Measurements from ENCODE around the gene ART4.

ART4 gene

DNA sequence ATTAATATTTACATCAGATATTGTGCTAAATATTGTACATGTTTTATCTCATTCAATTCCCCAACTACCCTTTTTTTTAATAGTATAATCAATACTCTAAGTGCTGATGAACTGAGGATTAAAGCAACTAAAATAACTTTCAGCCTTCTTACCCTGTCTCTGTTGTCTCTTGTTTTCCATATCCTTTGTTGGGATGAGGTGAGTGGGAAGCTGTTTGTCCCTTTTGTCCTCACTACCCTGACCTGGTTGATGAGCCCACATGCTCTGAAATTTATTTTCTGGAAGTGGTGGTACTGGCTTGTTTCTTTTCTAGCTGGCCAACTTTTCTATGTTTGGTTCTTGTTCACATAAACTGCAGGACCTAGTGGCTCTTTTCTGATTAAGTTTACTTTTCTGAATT lies 9.6 kb upstream of the ART4 start:
- in situ Hi-C loops (cut with MboI; ENCODE audit: low sequenced_read_pairs), result no loop called here

DNA sequence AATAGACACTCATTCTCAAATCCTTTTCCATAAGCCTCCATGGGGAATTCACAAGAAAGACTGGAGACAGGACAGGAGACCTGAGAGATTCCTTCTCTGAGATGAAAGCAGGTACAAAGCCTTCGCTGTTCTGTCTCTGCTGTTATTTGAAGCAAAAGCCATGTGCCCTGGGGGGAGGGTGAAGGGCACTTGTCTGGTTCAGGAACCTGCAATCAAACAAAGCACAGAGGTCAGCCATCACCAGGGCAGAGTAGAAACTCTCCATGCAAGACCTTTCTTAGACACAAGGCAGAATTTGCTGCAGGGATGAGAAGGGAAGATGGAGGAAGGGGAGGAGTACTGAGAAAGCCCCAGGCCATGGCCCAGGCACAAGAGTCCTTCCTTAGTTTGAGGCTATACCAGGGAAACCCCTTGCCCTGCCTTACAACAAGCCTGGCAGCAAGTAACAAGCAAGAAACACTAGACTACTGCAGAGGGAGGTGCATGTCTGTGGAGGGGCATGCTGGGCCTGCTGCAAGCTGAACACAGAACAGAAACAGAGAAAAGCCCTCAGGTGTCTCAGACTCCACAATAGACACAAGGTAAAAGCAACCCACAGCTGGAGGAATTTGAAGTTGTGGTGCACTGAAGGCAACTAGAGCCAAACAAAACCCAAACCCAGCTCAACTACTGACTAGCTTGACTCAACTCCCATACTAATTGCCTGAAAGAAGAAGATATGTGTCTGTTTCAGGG lies 7.8 kb upstream of the ART4 start:
- in situ Hi-C loops (cut with MboI; ENCODE audit: low sequenced_read_pairs), result no loop called here

DNA sequence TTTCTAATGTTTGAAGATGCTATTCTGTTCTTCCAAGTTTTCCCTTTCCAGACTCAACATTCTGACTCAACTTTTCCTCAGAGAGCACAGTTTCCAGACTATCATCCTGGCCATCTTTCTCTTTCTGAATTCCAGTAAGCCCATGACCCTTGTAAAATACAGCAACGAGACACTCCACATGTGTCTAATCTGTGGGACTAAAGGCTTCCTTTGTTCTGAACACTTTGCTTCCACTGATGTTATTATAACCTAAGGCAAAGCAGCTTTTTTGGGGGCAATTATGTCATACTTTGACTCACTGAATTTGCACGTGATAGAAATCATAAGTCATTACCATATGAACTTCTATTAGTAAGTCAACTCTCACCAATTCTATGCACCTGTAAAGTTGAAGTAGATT lies 6.3 kb upstream of the ART4 start:
- in situ Hi-C loops (cut with MboI; ENCODE audit: low sequenced_read_pairs), result loop anchor here (10.0 kb wide), 1 partner anchor 155 kb away; no protein-coding TSS in a partner anchor

DNA sequence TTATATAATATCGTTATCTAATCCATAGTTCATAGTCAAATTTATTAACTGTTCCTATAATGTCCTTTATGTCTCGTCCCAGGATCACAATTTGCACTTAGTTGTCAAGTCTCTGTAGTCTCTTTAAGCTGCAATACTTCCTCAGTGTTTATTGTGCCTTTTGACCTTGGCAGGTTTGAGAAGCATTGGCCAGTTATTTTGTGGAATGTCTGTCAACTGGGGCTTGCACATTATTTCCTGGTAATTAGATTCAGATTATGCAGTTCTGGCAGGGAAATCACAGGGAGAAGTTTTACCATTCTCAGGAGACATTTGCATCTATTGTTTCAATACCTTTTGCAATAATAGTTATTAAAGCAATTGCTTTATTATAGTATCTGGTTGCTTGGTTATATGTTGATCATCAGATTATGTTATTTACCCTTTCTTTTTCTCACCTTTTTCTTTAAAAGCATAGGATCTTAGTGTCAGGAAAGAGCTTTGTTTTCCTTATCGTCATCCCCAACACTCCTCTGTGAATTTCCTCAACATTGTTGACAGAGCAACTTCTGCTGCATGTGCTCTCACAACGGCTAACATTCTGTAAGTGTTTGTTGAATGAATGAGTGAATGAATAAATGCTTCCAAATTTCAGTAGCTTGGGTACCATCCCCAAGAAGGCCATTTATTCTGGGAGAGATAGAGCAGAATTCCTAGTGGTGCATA lies 3.7 kb upstream of the ART4 start:
- in situ Hi-C loops (cut with MboI; ENCODE audit: low sequenced_read_pairs), result loop anchor here (10.0 kb wide), 1 partner anchor 158 kb away; no protein-coding TSS in a partner anchor

DNA sequence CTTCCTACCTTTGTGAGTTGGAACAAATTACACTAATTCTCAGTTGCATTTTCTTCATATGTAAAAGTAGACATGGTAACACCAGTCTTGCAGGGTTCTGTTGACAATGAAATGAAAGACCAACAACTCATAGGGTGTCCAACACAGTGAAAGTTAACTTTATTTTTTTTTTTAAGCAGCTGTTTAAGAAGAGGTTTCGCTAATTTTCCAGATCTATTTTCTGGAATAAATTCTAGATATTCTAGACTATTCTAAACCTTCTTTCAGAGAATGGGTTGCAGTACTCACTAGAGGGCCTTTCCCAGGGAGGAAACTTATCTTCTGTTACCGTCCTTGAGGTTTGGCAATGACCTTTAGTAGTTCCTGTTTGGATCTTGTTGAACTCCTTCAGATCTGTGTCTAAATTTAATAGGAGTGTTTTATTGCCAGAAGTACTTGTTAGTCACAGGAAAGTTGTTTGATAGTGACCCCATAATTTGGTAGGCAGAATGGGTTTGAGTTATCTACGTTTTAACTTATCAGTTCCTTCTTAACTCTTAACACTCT lies 2.8 kb upstream of the ART4 start:
- in situ Hi-C loops (cut with MboI; ENCODE audit: low sequenced_read_pairs), result loop anchor here (10.0 kb wide), 1 partner anchor 159 kb away; no protein-coding TSS in a partner anchor

DNA sequence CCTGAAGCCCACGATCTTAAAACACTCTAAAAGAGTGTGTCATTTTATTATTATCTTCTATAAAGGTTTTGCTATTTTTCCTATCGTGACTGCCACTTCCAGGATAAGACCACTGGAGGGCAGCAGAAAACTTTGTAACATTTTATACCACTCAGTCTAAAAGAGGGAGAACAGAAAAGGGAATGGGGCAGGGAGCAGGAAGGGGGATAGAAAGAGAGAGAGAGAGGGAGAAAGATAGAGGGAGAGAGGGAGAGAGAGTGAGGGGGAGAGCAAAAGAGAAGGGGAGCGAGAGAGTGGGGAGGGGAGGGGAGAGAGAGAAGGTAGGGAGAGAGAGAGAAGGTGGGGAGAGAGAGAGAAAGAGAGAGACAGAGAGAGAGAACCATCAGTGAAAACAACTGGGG lies 2.0 kb upstream of the ART4 start:
- in situ Hi-C loops (cut with MboI; ENCODE audit: low sequenced_read_pairs), result loop anchor here (10.0 kb wide), 1 partner anchor 159 kb away; no protein-coding TSS in a partner anchor

DNA sequence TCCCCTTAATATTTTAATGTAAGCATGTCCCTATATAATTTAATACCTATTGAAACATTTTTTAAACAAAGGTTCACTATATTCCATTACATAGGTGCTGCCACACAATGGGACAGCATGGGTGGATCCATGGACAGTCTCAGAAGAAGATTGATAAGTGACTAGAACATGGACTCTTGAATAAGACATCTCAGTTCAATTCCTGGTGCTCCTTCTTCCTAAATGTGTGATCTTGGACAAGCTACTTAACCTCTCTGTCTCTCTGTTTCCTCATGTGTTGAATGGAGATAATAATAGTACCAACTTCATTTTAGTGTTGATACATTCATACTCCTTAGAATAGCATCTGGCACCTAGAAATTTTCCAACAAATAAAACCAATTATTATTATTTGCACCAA lies 1.1 kb upstream of the ART4 start:
- in situ Hi-C loops (cut with MboI; ENCODE audit: low sequenced_read_pairs), result loop anchor here (10.0 kb wide), 1 partner anchor 160 kb away; no protein-coding TSS in a partner anchor

DNA sequence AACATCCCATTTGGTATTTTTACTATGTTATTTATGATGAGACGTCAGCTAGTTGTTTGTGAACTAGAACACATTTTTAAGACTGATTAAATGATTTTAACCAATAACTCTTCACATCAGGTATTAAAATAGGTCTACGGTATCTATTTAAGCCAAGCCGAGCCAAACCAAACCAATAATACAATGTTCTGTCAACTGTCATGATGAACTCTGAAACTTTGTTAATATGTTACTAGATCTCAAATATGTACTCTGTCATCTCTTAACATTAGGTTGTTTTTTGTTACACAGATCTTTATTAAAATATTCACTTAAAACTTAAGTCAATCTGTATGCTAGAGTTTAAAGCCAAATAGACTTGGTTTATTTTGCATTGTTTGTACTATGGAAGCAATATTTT lies 1.0 kb downstream of the ART4 start:
- in situ Hi-C loops (cut with MboI; ENCODE audit: low sequenced_read_pairs), result loop anchor here (10.0 kb wide), 1 partner anchor 162 kb away; no protein-coding TSS in a partner anchor

DNA sequence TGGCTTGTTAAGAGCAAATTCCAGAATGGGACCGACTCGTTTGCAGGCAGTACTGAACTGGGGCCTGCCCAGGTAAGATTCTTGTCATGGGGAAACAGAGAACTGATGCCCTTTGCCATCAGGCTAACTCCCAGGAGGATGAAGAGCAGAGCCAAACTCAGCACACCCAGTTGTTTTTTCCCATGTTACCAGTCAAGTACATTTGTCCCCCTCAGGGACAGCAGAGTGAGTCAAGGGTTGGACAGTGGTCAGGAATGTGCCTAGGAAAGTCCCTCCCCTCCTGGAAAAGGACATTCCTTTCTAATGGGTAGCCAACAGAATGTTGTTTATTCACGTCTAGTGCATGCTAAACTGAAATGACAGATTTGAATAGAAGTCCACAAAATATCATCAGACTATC lies 1.6 kb downstream of the ART4 start:
- in situ Hi-C loops (cut with MboI; ENCODE audit: low sequenced_read_pairs), result loop anchor here (10.0 kb wide), 1 partner anchor 163 kb away; no protein-coding TSS in a partner anchor

DNA sequence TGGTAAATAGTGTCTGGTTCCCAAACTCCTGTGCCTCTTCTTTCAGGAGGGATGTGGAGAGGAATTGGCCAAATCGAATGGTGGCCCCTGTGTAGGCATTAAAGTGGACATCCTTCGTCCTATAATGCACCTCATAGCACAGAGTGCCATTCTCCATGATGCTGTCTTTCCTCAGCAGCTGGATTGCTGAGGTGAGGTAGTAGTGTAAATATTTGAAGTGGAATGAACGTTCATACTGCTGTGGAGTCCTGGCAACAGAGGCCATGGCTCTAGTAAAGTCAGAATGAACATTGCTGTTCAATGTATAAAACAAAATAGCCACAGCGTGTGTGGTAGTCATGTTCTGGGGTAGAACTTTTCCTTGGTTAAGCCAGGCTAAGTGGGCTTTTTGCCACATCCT lies 2.7 kb downstream of the ART4 start:
- in situ Hi-C loops (cut with MboI; ENCODE audit: low sequenced_read_pairs), result loop anchor here (10.0 kb wide), 1 partner anchor 164 kb away; no protein-coding TSS in a partner anchor

DNA sequence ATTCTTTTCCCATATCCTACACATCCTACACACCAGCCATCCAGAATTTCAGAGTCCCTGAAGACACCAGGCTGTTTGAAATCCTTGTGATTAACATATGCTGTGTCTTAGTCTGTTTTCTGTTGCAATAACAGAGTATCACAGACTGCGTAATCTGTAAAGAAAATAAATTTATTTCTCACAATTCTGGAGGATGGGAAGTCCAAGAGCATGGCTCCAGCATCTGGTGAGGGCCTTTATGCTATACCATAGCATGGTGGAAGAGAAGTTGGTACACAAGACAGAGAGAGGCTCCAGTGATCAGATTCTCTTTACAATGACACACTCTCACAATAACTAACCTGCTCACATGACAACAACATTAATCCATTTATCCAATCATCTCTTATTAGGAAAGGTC lies 4.1 kb downstream of the ART4 start:
- in situ Hi-C loops (cut with MboI; ENCODE audit: low sequenced_read_pairs), result no loop called here

DNA sequence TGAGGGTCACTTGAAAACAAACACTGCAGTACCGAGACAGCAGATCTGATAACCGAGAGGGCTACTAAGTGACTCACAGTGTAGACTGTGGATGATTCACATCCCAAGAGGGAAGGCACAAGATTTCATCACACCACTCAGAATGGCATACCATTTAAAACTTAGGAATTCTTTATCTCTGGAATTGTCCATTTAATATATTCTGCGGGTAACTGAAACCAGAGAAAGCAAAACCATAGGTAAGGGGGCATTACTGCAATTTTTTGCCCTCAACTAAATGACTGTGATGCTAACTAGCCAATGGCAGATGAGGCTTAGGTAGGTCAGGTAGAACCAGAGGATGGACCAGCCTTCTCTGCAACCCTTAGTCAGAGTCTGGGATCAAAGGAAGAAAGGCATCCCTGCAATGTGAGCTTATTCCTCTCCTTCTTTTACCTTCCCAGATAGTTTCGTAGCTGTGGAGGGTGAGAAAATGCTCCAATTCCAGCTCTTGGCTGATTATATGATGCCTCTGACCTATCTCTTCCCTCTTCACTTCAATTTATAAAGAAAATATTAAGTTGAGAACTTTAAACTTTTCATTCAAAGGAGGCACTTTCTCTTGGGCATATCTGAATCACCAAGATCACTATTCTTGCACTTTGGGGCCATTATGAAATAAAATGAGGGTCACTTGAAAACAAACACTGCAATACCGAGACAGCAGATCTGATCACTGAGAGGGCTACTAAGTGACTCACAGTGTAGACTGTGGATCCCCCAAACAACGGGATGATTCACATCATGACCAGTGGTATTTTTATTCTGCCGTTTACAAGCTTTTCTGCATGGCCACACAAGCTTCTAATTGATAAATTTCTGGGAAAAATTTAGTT lies 6.8 kb downstream of the ART4 start:
- in situ Hi-C loops (cut with MboI; ENCODE audit: low sequenced_read_pairs), result no loop called here

DNA sequence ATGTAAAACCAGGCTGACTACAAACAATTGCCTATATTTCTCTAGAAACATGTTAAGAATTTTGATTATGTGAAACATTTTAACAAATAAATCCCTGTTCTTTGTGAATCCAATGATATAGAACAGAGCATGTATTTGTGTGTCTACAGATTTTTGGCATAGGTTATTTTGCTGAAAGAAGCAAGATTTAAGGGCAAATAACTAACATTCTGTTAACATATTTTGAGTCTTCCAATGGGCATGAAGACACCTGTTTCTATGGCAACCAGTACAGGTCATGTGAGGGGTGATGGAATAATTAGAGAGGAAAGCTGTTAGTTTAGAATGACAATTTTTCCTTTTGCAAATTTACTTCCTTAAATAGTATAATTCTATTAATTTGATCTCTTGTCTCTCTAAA lies 8.8 kb downstream of the ART4 start:
- in situ Hi-C loops (cut with MboI; ENCODE audit: low sequenced_read_pairs), result no loop called here

DNA sequence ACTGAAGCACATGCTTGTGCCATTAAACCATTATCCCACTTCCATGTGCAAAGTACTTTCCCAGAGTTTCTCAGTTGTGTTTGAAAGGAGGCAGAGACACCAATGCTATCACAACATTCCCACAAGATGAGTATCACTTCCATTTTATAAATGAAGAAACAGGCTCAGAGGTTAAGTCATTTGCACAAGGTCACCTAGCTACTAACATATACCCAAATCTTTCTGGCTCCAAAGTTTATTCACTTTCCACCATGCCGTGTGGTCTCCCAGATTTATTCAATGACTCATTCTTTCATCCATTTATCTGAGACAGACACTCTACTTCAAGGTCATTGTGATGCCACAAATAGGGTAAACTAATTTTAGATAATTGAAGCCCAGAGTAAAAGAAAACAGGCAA lies 9.4 kb downstream of the ART4 start:
- in situ Hi-C loops (cut with MboI; ENCODE audit: low sequenced_read_pairs), result no loop called here

DNA sequence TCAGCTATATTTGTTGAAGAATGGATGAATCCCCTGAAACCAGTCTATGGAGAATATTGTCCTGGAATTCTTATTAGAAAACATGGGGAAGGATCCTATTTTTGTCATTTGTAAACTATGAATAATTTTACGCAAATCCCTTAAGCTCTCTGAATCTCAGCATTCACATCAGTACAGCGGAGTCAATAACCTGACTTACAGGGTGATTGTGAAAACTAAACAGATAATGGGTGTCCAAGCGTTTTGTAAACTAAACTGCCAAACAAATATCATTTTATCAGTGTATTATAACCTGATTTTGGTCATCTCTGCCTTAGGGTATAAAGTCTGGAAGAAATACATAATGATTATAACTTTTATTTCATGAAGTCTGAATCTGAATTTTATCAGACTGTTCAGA lies 10.0 kb downstream of the ART4 start:
- in situ Hi-C loops (cut with MboI; ENCODE audit: low sequenced_read_pairs), result no loop called here

DNA sequence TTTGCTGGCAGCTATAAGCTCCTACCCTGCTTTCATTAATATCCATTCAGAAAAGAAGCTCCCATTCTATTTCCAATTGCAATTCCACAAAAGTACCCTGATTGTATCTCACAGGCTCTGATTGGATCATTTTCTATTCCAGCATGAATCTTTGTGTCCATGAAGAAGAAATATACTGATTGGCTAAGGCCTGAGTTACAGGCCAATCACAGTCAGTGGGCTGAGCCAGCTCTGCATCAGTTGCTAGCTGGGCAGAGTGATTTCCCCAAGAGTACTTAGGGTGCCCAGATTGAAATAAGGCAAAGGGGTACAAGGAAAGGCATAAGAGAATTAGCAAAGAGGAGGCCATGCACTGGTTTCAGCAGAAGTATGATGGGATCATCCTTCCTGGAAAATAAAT lies 14.4 kb downstream of the ART4 start:
- in situ Hi-C loops (cut with MboI; ENCODE audit: low sequenced_read_pairs), result no loop called here

DNA sequence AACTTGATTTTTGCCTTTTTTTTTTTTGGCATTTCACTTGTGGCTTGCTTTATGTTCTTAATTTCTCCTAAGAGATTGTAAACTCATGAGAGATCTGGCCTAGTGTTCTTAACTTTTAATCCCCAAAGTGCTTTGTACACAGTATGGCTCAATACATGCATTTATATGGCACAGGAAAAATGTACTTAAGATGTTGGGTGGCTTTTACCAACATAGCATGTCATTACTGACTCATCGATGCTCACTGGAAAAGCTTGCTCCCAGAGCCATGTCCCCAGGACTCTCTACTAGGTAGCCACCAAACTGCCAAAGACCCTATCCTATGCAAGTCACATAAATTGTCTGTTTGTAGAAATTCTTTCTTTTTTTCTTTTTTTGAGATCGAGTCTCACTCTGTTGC lies 16.3 kb downstream of the ART4 start:
- in situ Hi-C loops (cut with MboI; ENCODE audit: low sequenced_read_pairs), result no loop called here

DNA sequence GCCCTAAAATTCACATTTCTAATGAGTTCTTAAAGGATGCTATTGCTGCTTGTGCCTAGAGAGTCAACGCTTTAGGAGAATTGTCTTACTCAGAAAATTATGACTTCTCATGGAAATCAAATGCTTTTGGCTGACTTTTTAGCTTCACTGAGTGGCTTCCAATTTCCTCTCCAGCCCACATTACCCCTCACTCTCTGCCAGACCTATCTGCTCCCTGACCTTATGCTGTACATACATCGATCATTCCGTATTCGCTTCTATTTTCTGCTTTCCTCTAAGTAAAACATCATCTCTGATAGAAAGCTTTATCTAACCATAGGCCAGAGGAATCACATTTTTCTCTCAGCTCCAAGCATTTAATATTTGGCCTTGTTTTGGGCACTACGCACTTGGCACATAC lies 16.8 kb downstream of the ART4 start:
- in situ Hi-C loops (cut with MboI; ENCODE audit: low sequenced_read_pairs), result no loop called here

DNA sequence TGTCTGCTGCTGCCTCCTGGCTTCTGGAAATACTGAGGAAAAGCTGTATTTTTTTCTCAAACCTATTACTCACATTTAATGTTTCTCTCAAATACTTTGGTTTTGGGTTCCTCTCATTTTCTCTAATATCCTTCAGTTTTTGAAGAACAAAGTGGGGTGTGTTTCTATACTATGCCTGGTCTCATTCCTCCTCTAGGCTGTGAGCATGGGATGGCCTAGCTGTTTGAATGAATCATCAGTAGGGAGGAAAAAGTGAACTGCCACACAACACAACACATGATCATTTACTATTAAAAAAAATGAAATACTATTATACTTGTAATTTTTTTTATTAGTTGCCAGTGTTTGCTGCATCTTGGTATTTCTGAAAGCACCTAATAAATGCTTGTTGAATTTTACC lies 18.1 kb downstream of the ART4 start:
- in situ Hi-C loops (cut with MboI; ENCODE audit: low sequenced_read_pairs), result no loop called here

DNA sequence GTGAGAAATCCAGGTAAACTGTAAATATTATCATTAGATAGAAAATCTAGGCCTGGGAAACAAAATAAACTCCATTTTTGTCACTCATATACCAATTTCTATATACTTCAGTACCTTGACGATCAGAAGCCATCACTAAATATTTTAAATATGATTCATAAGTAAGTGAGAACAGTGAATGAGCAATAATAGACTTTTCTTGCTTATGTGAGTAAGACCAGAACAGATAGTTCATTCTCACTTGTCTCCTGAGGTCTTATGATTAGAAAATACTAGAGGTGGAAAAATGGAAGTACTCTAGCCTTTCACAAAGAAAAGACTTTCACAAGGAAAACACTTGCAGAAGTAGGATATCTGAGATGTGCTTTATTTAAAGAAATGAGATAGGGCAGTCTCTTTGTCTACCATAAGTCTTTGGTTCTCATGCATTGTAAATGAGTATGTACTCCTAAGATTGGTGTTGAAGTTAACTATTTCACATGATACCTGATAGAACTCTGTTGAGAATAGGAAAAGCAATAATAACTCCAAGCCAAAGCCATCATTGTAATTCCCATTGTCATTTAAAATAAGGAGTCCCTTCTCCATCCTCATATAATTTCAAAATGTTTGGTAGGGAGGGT lies 19.2 kb downstream of the ART4 start:
- in situ Hi-C loops (cut with MboI; ENCODE audit: low sequenced_read_pairs), result no loop called here

Measured in HL-60/S4 treated with phorbol 12-myristate 13-acetate at 8.2 ng/mL for 4 days and 3 days (cell line).